ENCODE measurements around the gene WNT3. TPM values are rescaled to one million over a fixed set of nuclear protein-coding genes. Genes with fewer than 3 reads are reported as not detected.

WNT3 gene
- total and polyA plus RNA-seq, 4 donors, result 0.74 to 2.9 (median 1.4) TPM

DNA sequence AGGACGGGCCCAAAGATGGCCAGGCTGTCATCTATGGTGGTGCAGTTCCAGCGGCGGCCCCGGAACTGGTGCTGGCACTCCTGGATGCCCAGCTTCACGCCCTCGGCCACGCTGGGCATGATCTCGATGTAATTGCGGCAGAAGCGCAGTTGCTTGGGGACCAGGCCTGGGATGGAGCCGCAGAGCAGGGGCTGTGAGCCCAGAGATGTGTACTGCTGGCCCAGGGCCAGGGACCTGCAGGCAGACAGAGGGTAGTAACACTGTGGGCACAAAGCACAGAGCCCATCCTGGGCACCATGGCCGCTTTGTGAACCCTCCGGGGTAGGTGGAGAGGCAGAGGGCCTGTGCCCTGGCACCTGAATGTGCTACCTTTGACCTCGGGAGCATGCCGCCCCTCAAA, 44.8 kb downstream of the WNT3 start:
- H3K36me3 ChIP-seq (ENCODE audit: control insufficient read depth in 4 of 4, insufficient read depth in 4 of 4, low read length in 4 of 4), result no peaks in the 10 kb centered on the region
- ATAC-seq (ENCODE audit: insufficient read depth, low FRiP score), result no peak
- H3K9ac ChIP-seq (ENCODE audit: insufficient read depth in 1 of 2, low read length in 2 of 2), result no peak overlapping the region
- 84 to 85% methylated on average over 14 to 15 of the region's 15 CpGs for WGBS, 2 donors
- no peak overlapping the region for H3K27ac ChIP-seq (ENCODE audit: low read depth in 1 of 2, low read length in 1 of 2)
- no peak for DNase-seq
- peaks cover 0 to 11% (median 6%) of the 10 kb centered on the region in 5 donors for H3K4me1 ChIP-seq (ENCODE audit: control insufficient read depth in 5 of 5, insufficient read depth in 5 of 5, low read length in 5 of 5)
- TF ChIP-seq, protein P1, sequence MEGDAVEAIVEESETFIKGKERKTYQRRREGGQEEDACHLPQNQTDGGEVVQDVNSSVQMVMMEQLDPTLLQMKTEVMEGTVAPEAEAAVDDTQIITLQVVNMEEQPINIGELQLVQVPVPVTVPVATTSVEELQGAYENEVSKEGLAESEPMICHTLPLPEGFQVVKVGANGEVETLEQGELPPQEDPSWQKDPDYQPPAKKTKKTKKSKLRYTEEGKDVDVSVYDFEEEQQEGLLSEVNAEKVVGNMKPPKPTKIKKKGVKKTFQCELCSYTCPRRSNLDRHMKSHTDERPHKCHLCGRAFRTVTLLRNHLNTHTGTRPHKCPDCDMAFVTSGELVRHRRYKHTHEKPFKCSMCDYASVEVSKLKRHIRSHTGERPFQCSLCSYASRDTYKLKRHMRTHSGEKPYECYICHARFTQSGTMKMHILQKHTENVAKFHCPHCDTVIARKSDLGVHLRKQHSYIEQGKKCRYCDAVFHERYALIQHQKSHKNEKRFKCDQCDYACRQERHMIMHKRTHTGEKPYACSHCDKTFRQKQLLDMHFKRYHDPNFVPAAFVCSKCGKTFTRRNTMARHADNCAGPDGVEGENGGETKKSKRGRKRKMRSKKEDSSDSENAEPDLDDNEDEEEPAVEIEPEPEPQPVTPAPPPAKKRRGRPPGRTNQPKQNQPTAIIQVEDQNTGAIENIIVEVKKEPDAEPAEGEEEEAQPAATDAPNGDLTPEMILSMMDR (IDR thresholded peaks at IDR 0.05; ENCODE audit: control extremely low read depth, extremely low read depth), result no peak
- H3K9me3 ChIP-seq (ENCODE audit: control insufficient read depth in 4 of 4, insufficient read depth in 3 of 4, low read length in 3 of 4), result no peaks in the 10 kb centered on the region
- H3K4me3 ChIP-seq, result no peak overlapping the region
- peaks cover 0 to 8% (median 0%) of the 10 kb centered on the region in 3 donors for H3K27me3 ChIP-seq (ENCODE audit: control insufficient read depth in 3 of 3, insufficient read depth in 3 of 3, low read length in 2 of 3)

DNA sequence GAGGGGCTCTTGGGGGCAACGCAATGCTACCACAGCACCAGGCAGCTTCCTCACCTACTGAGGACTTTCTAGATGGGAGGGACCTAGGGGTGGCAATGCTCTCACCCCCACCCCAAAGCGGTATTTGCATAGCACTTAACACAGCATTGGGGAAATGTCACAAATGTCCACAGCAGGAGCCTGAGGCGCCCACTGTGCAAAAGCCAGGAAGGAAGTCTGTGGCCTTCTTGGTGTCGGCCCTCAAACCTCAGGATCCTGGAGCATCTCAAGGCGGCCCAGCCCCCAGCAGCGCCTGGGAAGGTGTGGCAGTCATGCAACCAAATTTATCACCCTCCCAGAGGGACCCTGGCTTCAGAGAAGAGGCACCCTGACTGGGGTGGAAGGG, 45.3 kb downstream of the WNT3 start:
- H3K27ac ChIP-seq (ENCODE audit: low read depth in 1 of 2, low read length in 1 of 2), result no peak overlapping the region
- peaks cover 0 to 11% (median 6%) of the 10 kb centered on the region in 5 donors for H3K4me1 ChIP-seq (ENCODE audit: control insufficient read depth in 5 of 5, insufficient read depth in 5 of 5, low read length in 5 of 5)
- ATAC-seq (ENCODE audit: insufficient read depth, low FRiP score) (no peak), DNase-seq (no peak)
- 20 to 52% methylated on average over 6 of the region's 6 CpGs for WGBS, 2 donors
- no peak overlapping the region for H3K4me3 ChIP-seq
- H3K36me3 ChIP-seq (ENCODE audit: control insufficient read depth in 4 of 4, insufficient read depth in 4 of 4, low read length in 4 of 4), result no peaks in the 10 kb centered on the region
- TF ChIP-seq, protein P1 (IDR thresholded peaks at IDR 0.05; ENCODE audit: control extremely low read depth, extremely low read depth), result no peak
- no peak overlapping the region for H3K9ac ChIP-seq (ENCODE audit: insufficient read depth in 1 of 2, low read length in 2 of 2)
- H3K9me3 ChIP-seq (ENCODE audit: control insufficient read depth in 4 of 4, insufficient read depth in 3 of 4, low read length in 3 of 4), result no peaks in the 10 kb centered on the region
- peaks cover 0 to 5% (median 0%) of the 10 kb centered on the region in 3 donors for H3K27me3 ChIP-seq (ENCODE audit: control insufficient read depth in 3 of 3, insufficient read depth in 3 of 3, low read length in 2 of 3)

DNA sequence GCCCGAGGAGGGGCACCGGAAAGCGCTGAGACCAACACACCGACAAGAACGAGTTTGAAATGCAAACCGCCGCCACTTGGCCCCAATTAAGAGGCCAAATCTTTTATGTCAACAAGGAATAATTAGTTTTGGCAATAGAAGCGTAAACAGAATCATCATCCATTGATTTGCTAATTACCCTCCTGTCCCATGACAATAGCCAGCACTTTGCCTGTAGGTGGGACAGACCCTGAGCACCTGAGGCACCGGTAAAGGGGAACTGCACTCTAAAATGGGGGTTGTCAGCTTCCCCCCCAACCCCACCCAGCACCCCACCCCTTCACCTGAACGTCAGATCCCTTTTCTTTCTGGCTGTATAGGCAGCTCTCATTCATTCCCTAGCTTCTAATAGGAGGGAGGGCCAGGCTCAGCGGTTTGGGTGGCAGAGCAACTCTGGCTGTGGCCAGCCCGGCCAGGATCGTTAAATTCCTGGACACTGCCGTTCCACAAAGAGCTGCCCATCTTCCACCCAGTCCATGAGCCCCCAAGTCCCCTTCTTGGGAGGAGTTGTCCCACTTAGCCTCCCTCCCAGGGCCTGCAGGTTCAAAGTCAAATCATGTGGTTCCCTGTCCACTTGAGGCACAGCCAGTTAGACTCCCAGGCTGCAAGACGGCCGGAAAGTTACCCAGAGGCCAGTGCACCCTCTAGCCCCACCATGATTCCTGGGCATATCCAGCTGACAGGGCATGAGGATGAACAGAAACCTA, 45.8 kb downstream of the WNT3 start:
- no peaks in the 10 kb centered on the region for H3K9me3 ChIP-seq (ENCODE audit: control insufficient read depth in 4 of 4, insufficient read depth in 3 of 4, low read length in 3 of 4)
- H3K4me1 ChIP-seq (ENCODE audit: control insufficient read depth in 5 of 5, insufficient read depth in 5 of 5, low read length in 5 of 5), result peaks cover 0 to 11% (median 6%) of the 10 kb centered on the region in 5 donors
- TF ChIP-seq, protein P1 (IDR thresholded peaks at IDR 0.05; ENCODE audit: control extremely low read depth, extremely low read depth), result no peak
- no peak for DNase-seq
- no peaks in the 10 kb centered on the region for H3K36me3 ChIP-seq (ENCODE audit: control insufficient read depth in 4 of 4, insufficient read depth in 4 of 4, low read length in 4 of 4)
- no peak overlapping the region for H3K9ac ChIP-seq (ENCODE audit: insufficient read depth in 1 of 2, low read length in 2 of 2)
- ATAC-seq (ENCODE audit: insufficient read depth, low FRiP score), result no peak
- peaks cover 0 to 4% (median 0%) of the 10 kb centered on the region in 3 donors for H3K27me3 ChIP-seq (ENCODE audit: control insufficient read depth in 3 of 3, insufficient read depth in 3 of 3, low read length in 2 of 3)
- no peak overlapping the region for H3K27ac ChIP-seq (ENCODE audit: low read depth in 1 of 2, low read length in 1 of 2)
- WGBS, 2 donors, result 12 to 15% methylated on average over 16 of the region's 16 CpGs
- H3K4me3 ChIP-seq, result peak overlapping the region; percentile 49
